GM19238 (cell line): ENCODE measurements around the gene IZUMO4.

Experiments
- DNase-seq: peaks from one replicate; pipeline ENCODE4 v3.0.0; 2011; ENCODE audit warnings: low spot score; ENCODE audit not compliant: insufficient read length

Gene IZUMO4

DNA sequence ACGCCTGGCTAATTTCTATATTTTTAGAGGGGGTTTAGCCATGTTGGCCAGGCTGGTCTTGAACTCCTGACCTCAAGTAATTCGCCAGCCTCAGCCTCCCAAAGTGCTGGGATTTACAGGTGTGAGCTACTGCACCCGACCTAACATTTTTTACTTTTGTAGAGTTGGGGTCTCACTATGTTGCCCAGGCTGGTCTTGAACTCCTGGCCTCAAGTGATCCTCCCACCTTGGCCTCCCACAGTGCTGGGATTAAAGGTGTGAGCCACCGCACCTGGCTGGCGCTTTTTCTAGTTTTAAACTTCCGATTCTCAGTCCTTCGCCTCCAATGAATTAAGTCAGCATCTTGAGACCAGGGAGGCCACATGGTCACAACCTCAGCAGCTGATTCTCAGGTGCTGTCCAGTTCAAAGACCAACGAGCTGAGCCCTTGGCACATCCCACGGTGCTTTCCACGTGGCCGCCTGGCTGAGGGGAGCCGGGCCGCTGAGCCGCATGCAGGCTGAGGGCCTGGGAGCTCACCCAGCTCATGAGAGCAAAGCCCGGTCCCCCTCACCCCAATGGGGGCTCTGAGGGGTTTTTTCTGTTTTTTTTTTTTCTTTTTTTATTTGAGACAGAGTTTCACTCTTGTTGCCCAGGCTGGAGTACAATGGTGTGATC is 45.6 kb downstream of the IZUMO4 start:
- no peak for DNase-seq

GRCh38 chr19:2144190-2144589 is 47.5 kb downstream of the IZUMO4 start:
- no peak for DNase-seq

- DNase-seq: no peak
Measured at GRCh38 chr19:2145831-2146241, 49.1 kb downstream of the IZUMO4 start.

GRCh38 chr19:2148482-2149135 is 51.9 kb downstream of the IZUMO4 start:
- DNase-seq: no peak
